Spleen (tissue), 7 donors: ENCODE data around the gene KIAA1217.

Experiments
- CTCF ChIP-seq, 11 experiments: fragments of 200-600 bp in 7 of 11; fragments of 450-650 bp in 4 of 11; sonication (generic) in 4 of 11; IDR thresholded peaks in 8 of 11; conservative IDR thresholded peaks in 3 of 11; 1 replicate in 7 of 11; 2 replicates in 4 of 11; pipeline versions ENCODE4 v1.4.0 to v1.8.0; 2016 to 2021; ENCODE audit warnings: antibody characterized with exemption in 11 of 11, inconsistent platforms in 4 of 11, mild to moderate bottlenecking in 1 of 11
- POLR2AphosphoS5 ChIP-seq, 3 donors: sonication (generic); formaldehyde crosslinking; IDR thresholded peaks; one replicate each; pipeline ENCODE4 v1.5.1; 2017; ENCODE audit warnings: antibody characterized with exemption in 3 of 3
- donor health status: DM: no; HTN: no; CAD: no; lungs with moderate emphysema.
- donor health status: DM: no; HTN: no; CAD: no.
- donor health status: DM: no; HTN: no; CAD: no.

GRCh38 chr10:24346877-24347519, 138.1 kb downstream of the KIAA1217 start:
- no peak for TF ChIP-seq CTCF (IDR thresholded peaks at IDR 0.05 in 8 of 11, conservative IDR thresholded peaks at IDR 0.05 in 3 of 11)
- TF ChIP-seq POLR2AphosphoS5 (IDR thresholded peaks at IDR 0.05) = no peak
